AG04449 (cell line): ENCODE results near the gene OR2T4.

ENCODE experiments used
- CTCF ChIA-PET: fragments of 350-600 bp; formaldehyde crosslinking; extraction: SDS; loops from one replicate; lab custom pipeline; 2021; ENCODE audit warnings: antibody characterized with exemption; lab: Yijun Ruan, JAX
- POLR2A ChIA-PET: fragments of 400-600, 350-600 bp; formaldehyde crosslinking; extraction: SDS; loops from one replicate; lab custom pipeline; 2020; ENCODE audit warnings: antibody characterized with exemption, inconsistent platforms; lab: Yijun Ruan, JAX
- DNase-seq: peaks from one replicate; pipeline ENCODE4 v3.0.0-alpha.2; 2010; ENCODE audit warnings: low read depth, low spot score
- H3K4me3 ChIP-seq: 2 replicates; pipeline ENCODE4 v1.5.1; 2011; ENCODE audit warnings: low read depth, mild to moderate bottlenecking, control low read depth, low read length
- TF ChIP-seq, protein P1 (sequence below): IDR thresholded peaks from one replicate; pipeline ENCODE4 v1.5.1; 2011; ENCODE audit warnings: mild to moderate bottlenecking, moderate library complexity, low read length, control low read depth, inconsistent platforms; ENCODE audit not compliant: insufficient read depth; ENCODE audit errors: missing control alignments

Gene OR2T4, protein sequence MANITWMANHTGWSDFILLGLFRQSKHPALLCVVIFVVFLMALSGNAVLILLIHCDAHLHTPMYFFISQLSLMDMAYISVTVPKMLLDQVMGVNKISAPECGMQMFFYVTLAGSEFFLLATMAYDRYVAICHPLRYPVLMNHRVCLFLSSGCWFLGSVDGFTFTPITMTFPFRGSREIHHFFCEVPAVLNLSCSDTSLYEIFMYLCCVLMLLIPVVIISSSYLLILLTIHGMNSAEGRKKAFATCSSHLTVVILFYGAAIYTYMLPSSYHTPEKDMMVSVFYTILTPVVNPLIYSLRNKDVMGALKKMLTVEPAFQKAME

DNA sequence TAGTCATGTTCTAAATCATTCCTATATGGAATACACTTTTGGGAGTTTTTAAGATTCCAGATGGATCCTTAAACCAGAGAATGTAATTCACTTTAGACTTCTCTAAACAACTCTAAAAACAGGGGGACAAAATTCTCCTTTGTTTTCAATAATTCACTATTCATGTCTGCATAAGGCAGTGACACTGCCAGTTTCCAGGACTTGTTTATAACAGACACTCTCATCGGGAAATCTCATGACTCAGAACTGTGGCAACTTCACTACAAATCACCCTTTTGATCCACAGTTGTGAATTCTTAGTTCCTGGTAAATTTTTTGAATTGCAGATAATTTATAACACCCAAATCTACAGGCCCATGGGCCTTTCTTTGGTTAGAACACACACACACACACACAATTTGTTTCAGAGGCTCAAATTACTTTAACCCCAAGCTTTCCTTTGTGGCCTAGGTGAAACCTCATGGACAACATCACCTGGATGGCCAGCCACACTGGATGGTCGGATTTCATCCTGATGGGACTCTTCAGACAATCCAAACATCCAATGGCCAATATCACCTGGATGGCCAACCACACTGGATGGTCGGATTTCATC, at the start of gene OR2T4:
OR2T4 (plus strand) TSS at position 545 of the 595 bp plus-strand sequence; CDS start at position 545, 0 bp downstream.
- CTCF ChIA-PET, result no interaction called here
- POLR2A ChIA-PET, result no interaction called here

DNA sequence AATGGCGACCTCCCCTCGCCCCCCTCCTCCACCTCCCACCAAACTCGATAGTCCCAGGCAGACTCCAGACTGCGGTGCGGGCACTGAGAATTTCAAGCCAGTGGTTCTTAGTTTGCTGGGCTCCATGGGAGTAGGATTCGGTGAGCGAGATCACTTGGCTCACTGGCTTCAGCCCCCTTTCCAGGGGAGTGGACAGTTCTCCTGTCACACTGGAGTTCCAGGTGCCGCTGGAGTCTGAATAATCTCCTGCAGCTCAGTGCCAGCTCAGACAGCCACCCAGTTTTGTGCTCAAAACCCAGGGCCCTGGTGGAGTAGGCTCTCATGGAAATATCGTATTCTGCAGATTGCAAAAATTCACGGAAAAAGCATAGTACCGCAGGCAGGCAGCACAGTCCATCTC, 44.7 kb upstream of the OR2T4 start:
- TF ChIP-seq, protein P1, sequence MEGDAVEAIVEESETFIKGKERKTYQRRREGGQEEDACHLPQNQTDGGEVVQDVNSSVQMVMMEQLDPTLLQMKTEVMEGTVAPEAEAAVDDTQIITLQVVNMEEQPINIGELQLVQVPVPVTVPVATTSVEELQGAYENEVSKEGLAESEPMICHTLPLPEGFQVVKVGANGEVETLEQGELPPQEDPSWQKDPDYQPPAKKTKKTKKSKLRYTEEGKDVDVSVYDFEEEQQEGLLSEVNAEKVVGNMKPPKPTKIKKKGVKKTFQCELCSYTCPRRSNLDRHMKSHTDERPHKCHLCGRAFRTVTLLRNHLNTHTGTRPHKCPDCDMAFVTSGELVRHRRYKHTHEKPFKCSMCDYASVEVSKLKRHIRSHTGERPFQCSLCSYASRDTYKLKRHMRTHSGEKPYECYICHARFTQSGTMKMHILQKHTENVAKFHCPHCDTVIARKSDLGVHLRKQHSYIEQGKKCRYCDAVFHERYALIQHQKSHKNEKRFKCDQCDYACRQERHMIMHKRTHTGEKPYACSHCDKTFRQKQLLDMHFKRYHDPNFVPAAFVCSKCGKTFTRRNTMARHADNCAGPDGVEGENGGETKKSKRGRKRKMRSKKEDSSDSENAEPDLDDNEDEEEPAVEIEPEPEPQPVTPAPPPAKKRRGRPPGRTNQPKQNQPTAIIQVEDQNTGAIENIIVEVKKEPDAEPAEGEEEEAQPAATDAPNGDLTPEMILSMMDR, result no peak
- ChIA-PET POLR2A (no interaction called here), CTCF (no interaction called here)

More for the DNA sequence above, at the start of gene OR2T4:
- no peak for DNase-seq
- H3K4me3 ChIP-seq, result no peak within 1 kb of the TSS
- TF ChIP-seq, protein P1, result no peak

DNA sequence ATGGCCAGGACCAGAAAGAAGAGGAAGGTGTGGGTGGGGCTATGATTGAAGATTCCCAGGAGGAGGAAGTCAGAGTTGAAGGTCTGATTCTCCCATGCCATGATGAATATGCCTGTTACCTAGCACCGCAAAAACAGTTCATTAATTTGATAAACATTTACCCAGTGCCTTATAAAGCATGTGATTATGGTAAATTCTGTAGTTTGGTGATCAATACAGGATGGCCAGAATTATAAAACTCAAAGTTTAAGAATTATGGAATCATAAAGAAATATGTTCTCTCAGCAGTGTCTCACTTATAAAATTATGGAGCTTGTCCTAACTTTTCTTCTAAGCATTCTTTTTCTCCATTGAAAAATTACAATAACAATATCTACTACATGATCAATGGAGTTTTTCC, 37.0 kb upstream of the OR2T4 start, which contains the start of gene OR2M7:
OR2M7 (minus strand) TSS at position 101 of the 400 bp plus-strand sequence; CDS start at position 101, 0 bp downstream.
- no peak for DNase-seq
- TF ChIP-seq, protein P1, result no peak
- ChIA-PET CTCF (no interaction called here), POLR2A (no interaction called here)
- no peak within 1 kb of the TSS for H3K4me3 ChIP-seq

More for the DNA sequence above, 44.7 kb upstream of the OR2T4 start:
- no peak overlapping the region for H3K4me3 ChIP-seq
- DNase-seq, result no peak

DNA sequence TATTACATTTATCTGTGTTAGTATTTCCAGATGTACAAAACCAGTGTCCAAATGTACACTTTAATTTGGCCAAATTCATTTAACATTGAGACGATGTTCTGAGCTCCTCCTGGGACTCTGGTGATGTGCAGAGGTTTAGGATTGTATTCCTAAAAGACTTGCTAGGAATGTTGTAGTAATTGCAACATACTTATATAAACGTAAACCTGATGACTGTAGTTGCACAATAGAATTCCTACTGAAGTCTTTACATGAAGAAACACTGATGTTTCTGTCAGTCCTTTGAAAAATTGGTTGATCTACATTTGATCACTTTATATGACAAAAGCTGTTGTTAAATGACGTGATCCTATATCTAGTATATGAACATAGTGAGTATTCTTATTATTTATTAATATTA, 18.0 kb upstream of the OR2T4 start:
- no peak for DNase-seq
- ChIA-PET POLR2A (no interaction called here), CTCF (no interaction called here)
- H3K4me3 ChIP-seq, result no peak overlapping the region
- TF ChIP-seq, protein P1, result no peak

DNA sequence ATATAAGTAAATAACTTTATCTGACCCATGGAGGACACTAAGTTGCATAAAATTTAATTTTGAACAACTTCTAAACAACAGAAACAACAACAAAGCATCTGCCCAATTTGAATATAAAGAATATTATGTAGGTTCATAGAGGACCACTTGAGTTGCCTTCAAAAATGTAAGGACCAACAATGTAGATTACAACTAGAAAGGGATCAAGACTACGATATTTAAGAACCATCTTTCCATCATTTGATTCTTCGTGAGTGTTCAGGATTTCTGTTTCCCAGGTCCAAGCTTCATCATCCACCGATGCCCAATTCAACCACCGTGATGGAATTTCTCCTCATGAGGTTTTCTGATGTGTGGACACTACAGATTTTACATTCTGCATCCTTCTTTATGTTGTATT, 13.0 kb upstream of the OR2T4 start, which contains the start of gene OR14C36:
OR14C36 (plus strand) TSS at position 301 of the 400 bp plus-strand sequence; CDS start at position 301, 0 bp downstream.
- ChIA-PET POLR2A (no interaction called here), CTCF (no interaction called here)
- DNase-seq, result no peak
- TF ChIP-seq, protein P1, result no peak
- no peak within 1 kb of the TSS for H3K4me3 ChIP-seq

DNA sequence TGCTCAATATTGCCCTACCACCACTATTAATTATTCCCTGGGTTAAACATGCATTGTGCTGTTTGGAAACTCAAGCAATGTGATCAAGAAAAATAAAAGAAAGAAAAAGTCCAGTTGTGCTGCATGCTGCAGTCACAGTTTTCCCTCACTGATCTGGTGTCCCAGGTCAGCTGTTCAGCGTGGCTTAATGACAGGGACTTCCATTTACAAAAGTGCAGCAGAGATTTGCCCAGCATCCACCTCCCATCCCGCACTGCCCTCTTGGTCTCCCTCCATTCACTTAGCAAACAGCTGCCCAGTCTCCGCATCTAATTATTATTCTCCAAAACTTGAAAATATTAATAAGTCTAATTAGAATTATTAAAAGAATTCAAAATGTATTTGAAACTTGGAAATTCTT, 2.0 kb upstream of the OR2T4 start:
- TF ChIP-seq, protein P1, result no peak
- no peak overlapping the region for H3K4me3 ChIP-seq
- no peak for DNase-seq
- ChIA-PET CTCF (no interaction called here), POLR2A (no interaction called here)
